22Rv1 (cell line): ENCODE measurements around the gene ZNF76.

Source experiments
- ZFX ChIP-seq: fragments of 450-650 bp; IDR thresholded peaks from 2 replicates; pipeline ENCODE4 v1.6.1; 2017; ENCODE audit warnings: antibody characterized with exemption, borderline replicate concordance
- TF ChIP-seq, protein P1 (sequence below): fragments of 450-650 bp; IDR thresholded peaks from 2 replicates; pipeline ENCODE4 v1.5.1; 2017; ENCODE audit warnings: mild to moderate bottlenecking

GRCh38 chr6:35295521-35296315, 36.2 kb downstream of the ZNF76 start:
- TF ChIP-seq, protein P1, sequence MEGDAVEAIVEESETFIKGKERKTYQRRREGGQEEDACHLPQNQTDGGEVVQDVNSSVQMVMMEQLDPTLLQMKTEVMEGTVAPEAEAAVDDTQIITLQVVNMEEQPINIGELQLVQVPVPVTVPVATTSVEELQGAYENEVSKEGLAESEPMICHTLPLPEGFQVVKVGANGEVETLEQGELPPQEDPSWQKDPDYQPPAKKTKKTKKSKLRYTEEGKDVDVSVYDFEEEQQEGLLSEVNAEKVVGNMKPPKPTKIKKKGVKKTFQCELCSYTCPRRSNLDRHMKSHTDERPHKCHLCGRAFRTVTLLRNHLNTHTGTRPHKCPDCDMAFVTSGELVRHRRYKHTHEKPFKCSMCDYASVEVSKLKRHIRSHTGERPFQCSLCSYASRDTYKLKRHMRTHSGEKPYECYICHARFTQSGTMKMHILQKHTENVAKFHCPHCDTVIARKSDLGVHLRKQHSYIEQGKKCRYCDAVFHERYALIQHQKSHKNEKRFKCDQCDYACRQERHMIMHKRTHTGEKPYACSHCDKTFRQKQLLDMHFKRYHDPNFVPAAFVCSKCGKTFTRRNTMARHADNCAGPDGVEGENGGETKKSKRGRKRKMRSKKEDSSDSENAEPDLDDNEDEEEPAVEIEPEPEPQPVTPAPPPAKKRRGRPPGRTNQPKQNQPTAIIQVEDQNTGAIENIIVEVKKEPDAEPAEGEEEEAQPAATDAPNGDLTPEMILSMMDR, result no peak
- no peak for TF ChIP-seq ZFX
